VCaP (cell line): ENCODE data around the gene POLR2E.

Source experiments
- H3K27ac ChIP-seq: fragments of 450-650 bp; 2 replicates; pipeline ENCODE4 v1.5.1; 2017
- CTCF ChIP-seq: fragments of 450-650 bp; conservative IDR thresholded peaks from 2 replicates; pipeline ENCODE4 v1.5.1; 2017; ENCODE audit warnings: mild to moderate bottlenecking, moderate library complexity

POLR2E gene

GRCh38 chr19:1085676-1086442 lies 9.3 kb downstream of the POLR2E start:
- TF ChIP-seq CTCF = no peak
- no peak overlapping the region for H3K27ac ChIP-seq

- no peak for TF ChIP-seq CTCF
- no peak overlapping the region for H3K27ac ChIP-seq
Measured at GRCh38 chr19:1085053-1085658, 10.0 kb downstream of the POLR2E start.

- TF ChIP-seq CTCF = no peak
- H3K27ac ChIP-seq = no peak overlapping the region
Measured at GRCh38 chr19:1084024-1084868, 10.9 kb downstream of the POLR2E start.

GRCh38 chr19:1082928-1083816 lies 12.0 kb downstream of the POLR2E start:
- peak overlapping the region; percentile 69 for H3K27ac ChIP-seq
- no peak for TF ChIP-seq CTCF

GRCh38 chr19:1082165-1082927 lies 12.8 kb downstream of the POLR2E start:
- peak overlapping the region; percentile 69 for H3K27ac ChIP-seq
- no peak for TF ChIP-seq CTCF

GRCh38 chr19:1081301-1082164 lies 13.6 kb downstream of the POLR2E start:
- H3K27ac ChIP-seq = 0 out of 2 replicates have a peak overlapping the region, but pooled peaks have one; percentile 26
- no peak for TF ChIP-seq CTCF
